Gastroesophageal sphincter (tissue), 4 donors: Measurements from ENCODE around the gene SUGCT. TPM values are rescaled to one million over a fixed set of nuclear protein-coding genes. Genes with fewer than 3 reads are reported as not detected.

ENCODE experiments used
- ATAC-seq: fragments of 150-250 bp; one replicate; pipeline ENCODE4 v1.9.1; 2016; ENCODE audit warnings: mild to moderate bottlenecking, moderate library complexity
- H3K27ac ChIP-seq, 4 donors: fragments of 200-600 bp; sonication (generic) in 3 of 4; 1 replicate in 3 of 4; 2 replicates in 1 of 4; pipeline ENCODE4 v1.5.1; 2016 to 2019
- H3K27me3 ChIP-seq: fragments of 200-600 bp; sonication (generic); one replicate; pipeline ENCODE4 v1.5.1; 2019
- H3K36me3 ChIP-seq, 2 donors: fragments of 200-600 bp; sonication (generic); one replicate each; pipeline ENCODE4 v1.5.1; 2019; ENCODE audit warnings: control low read depth in 1 of 2
- H3K4me1 ChIP-seq, 3 donors: fragments of 200-600 bp; sonication (generic); 1 replicate in 2 of 3; 2 replicates in 1 of 3; pipeline ENCODE4 v1.5.1; 2016 to 2019; ENCODE audit warnings: control low read depth in 2 of 3
- H3K4me3 ChIP-seq, 2 donors: fragments of 200-600 bp; sonication (generic); one replicate each; pipeline ENCODE4 v1.5.1; 2019; ENCODE audit warnings: mild to moderate bottlenecking in 1 of 2, moderate library complexity in 1 of 2
- H3K9me3 ChIP-seq, 3 donors: fragments of 200-600 bp; sonication (generic); one replicate each; pipeline ENCODE4 v1.5.1; 2017 to 2019; ENCODE audit warnings: control low read depth in 2 of 3
- EP300 ChIP-seq: sonication (generic); formaldehyde crosslinking; IDR thresholded peaks from one replicate; pipeline ENCODE4 v1.6.1; 2017; ENCODE audit warnings: antibody characterized with exemption, mild to moderate bottlenecking
- POLR2A ChIP-seq, 2 donors: fragments of 450-650 bp; IDR thresholded peaks; one replicate each; pipeline ENCODE4 v1.6.1; 2017; ENCODE audit warnings: antibody characterized with exemption in 2 of 2, mild to moderate bottlenecking in 2 of 2, moderate library complexity in 1 of 2
- POLR2AphosphoS5 ChIP-seq: sonication (generic); formaldehyde crosslinking; IDR thresholded peaks from one replicate; pipeline ENCODE4 v1.6.1; 2017; ENCODE audit warnings: antibody characterized with exemption
- WGBS, 2 donors: methylation state at CpG; one replicate each; pipeline ENCODE4 v1.1.5; 2018; ENCODE audit warnings: low coverage in 1 of 2; 5-methylcytosine and 5-hydroxymethylcytosine counted together
- total RNA-seq, 4 donors: library from RNA; depleted of rRNA; stranded (reverse); fragments of >200 nt; gene quantifications; one replicate each; pipeline ENCODE4 v1.1.0, GENCODE V29; 2016
- TF ChIP-seq, protein P1 (sequence below), 4 experiments: fragments of 200-600 bp in 2 of 4; fragments of 450-650 bp in 2 of 4; sonication (generic) in 1 of 4; IDR thresholded peaks; one replicate each; pipeline ENCODE4 v1.5.1; 2017 to 2019; ENCODE audit warnings: antibody characterized with exemption in 4 of 4, mild to moderate bottlenecking in 2 of 4, moderate library complexity in 2 of 4

The SUGCT gene
- total RNA-seq, 4 donors from 2014 or later = 1.2 to 17.3 (median 10.8) TPM

DNA sequence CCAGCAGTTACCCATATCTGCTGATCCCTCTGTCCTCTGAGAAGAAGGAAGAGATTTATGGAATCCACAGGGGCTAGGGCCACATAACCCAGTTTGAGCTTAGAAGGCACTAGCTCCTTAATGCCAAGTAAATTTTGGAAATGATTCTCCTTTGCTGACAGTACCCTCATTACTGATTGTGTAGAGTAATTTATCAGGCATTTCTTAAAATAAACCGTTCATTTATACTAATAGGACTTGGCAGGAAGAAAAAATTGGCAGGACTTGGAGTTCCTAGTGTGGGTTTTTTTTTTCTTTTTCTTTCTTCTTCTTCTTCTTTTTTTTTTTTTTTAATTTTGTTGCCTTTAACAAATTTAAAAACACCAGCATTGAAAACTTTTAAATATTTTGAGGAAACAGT, 645.7 kb downstream of the SUGCT start:
- H3K4me1 ChIP-seq = peaks cover 9 to 76% (median 19%) of the 10 kb centered on the region in 3 donors
- ATAC-seq = no peak
- H3K27me3 ChIP-seq = no peaks in the 10 kb centered on the region
- H3K9me3 ChIP-seq = no peaks in the 10 kb centered on the region
- no peaks in the 10 kb centered on the region for H3K36me3 ChIP-seq
- H3K4me3 ChIP-seq = no peak overlapping the region
- H3K27ac ChIP-seq = peak overlapping the region; percentile 63 to 73 (median 72)
- 10 to 17% methylated on average over 1 of the region's 1 CpG for WGBS, 2 donors
- TF ChIP-seq EP300 = no peak
- peak; percentile 26 for TF ChIP-seq POLR2AphosphoS5
- TF ChIP-seq, protein P1, sequence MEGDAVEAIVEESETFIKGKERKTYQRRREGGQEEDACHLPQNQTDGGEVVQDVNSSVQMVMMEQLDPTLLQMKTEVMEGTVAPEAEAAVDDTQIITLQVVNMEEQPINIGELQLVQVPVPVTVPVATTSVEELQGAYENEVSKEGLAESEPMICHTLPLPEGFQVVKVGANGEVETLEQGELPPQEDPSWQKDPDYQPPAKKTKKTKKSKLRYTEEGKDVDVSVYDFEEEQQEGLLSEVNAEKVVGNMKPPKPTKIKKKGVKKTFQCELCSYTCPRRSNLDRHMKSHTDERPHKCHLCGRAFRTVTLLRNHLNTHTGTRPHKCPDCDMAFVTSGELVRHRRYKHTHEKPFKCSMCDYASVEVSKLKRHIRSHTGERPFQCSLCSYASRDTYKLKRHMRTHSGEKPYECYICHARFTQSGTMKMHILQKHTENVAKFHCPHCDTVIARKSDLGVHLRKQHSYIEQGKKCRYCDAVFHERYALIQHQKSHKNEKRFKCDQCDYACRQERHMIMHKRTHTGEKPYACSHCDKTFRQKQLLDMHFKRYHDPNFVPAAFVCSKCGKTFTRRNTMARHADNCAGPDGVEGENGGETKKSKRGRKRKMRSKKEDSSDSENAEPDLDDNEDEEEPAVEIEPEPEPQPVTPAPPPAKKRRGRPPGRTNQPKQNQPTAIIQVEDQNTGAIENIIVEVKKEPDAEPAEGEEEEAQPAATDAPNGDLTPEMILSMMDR (IDR thresholded peaks at IDR 0.05) = no peak

DNA sequence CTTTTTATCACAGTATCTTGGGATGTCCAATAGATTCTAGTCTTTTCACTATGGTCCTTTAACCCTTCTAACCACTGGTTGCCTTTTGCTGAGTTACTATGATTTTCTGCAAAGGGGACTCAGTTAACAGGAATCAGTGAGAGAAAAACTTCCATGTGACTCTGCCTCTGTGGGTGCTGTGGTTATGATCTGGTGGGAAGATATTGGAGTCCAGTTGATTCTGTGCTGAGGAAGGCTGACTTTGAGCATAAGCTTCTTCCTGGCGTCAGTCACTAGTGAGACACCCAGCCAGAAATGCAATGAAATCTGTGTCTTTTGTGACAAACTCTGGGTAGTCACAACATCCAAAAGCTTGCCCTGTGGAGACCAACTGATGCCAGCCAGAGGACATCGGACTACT, 648.0 kb downstream of the SUGCT start:
- no peaks in the 10 kb centered on the region for H3K36me3 ChIP-seq
- WGBS, 2 donors = 78 to 100% methylated on average over 1 of the region's 2 CpGs
- no peak overlapping the region for H3K27ac ChIP-seq
- H3K9me3 ChIP-seq = no peaks in the 10 kb centered on the region
- no peak overlapping the region for H3K4me3 ChIP-seq
- peaks cover 9 to 55% (median 19%) of the 10 kb centered on the region in 3 donors for H3K4me1 ChIP-seq
- ATAC-seq = no peak
- no peak for TF ChIP-seq EP300
- no peak for TF ChIP-seq POLR2A (IDR thresholded peaks at IDR 0.05)
- no peak for TF ChIP-seq POLR2AphosphoS5
- no peaks in the 10 kb centered on the region for H3K27me3 ChIP-seq

- no peak for ATAC-seq
- Histone ChIP-seq H3K36me3 (no peaks in the 10 kb centered on the region), H3K9me3 (no peaks in the 10 kb centered on the region), H3K4me1 (peaks cover 9 to 41% (median 9%) of the 10 kb centered on the region in 3 donors), H3K27ac (no peak overlapping the region), H3K4me3 (no peak overlapping the region), H3K27me3 (no peaks in the 10 kb centered on the region)
- TF ChIP-seq, protein P1 (IDR thresholded peaks at IDR 0.05) = no peak
- TF ChIP-seq EP300 (no peak), POLR2A (IDR thresholded peaks at IDR 0.05) (no peak), POLR2AphosphoS5 (no peak)
- WGBS, 2 donors = 36 to 45% methylated on average over 2 of the region's 2 CpGs
These were observed 649.4 kb downstream of the SUGCT start for GRCh38 chr7:40784176-40784575.

DNA sequence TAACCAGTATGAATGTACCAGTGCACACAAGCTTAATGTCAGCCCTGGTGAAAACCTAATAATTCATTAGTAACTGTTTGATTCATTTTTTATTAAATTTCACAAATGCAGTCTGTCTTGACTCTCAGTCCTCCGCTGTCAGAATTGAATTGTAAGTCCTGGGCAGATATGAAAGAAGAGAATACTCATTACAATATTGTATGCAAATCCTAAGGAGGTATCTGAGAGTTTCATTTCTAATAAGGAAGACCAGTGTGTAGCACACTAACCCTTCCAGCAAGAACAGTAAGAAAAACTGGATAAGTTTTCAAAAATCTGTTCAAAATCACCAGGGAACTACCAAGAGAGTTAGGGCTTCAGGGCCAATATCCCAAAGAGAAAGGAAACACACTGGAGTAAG, 652.1 kb downstream of the SUGCT start:
- 100% methylated on average over 1 of the region's 1 CpG for WGBS, 2 donors
- TF ChIP-seq, protein P1 (IDR thresholded peaks at IDR 0.05) = no peak
- TF ChIP-seq POLR2A (IDR thresholded peaks at IDR 0.05) (no peak), POLR2AphosphoS5 (no peak), EP300 (no peak)
- no peak for ATAC-seq
- Histone ChIP-seq H3K9me3 (no peaks in the 10 kb centered on the region), H3K4me1 (peaks cover 0 to 14% (median 2%) of the 10 kb centered on the region in 3 donors), H3K4me3 (no peak overlapping the region), H3K27me3 (no peaks in the 10 kb centered on the region), H3K36me3 (no peaks in the 10 kb centered on the region), H3K27ac (no peak overlapping the region)

GRCh38 chr7:40793132-40793531, 658.3 kb downstream of the SUGCT start:
- H3K4me3 ChIP-seq = no peak overlapping the region
- 84 to 91% methylated on average over 3 of the region's 3 CpGs for WGBS, 2 donors
- peaks cover 0 to 37% (median 7%) of the 10 kb centered on the region in 3 donors for H3K4me1 ChIP-seq
- no peaks in the 10 kb centered on the region for H3K36me3 ChIP-seq
- TF ChIP-seq EP300 = no peak
- TF ChIP-seq POLR2AphosphoS5 = no peak
- TF ChIP-seq, protein P1 (IDR thresholded peaks at IDR 0.05) = no peak
- no peaks in the 10 kb centered on the region for H3K27me3 ChIP-seq
- ATAC-seq = no peak
- no peaks in the 10 kb centered on the region for H3K9me3 ChIP-seq
- no peak overlapping the region for H3K27ac ChIP-seq
